HG03521 (cell line): ENCODE data around the gene INTS11.

Experiments
- ATAC-seq: cut with Tn5 transposase; IDR thresholded peaks from one replicate; pipeline ENCODE4 v1.9.1; 2021; ENCODE audit warnings: mild to moderate bottlenecking, moderate library complexity; ENCODE audit not compliant: unreplicated experiment

The INTS11 gene

GRCh38 chr1:1358433-1359271 is 34.2 kb upstream of the INTS11 start, which contains the start of gene MXRA8:
TSS of gene MXRA8 (minus strand) at chr1:1358555. CDS start at chr1:1358504, 51 bp downstream.
- ATAC-seq = no peak

- no peak for ATAC-seq
These were observed 33.5 kb upstream of the INTS11 start for GRCh38 chr1:1357871-1358432.

GRCh38 chr1:1356796-1357401 is 32.4 kb upstream of the INTS11 start:
- ATAC-seq = no peak

GRCh38 chr1:1356166-1356795 is 31.8 kb upstream of the INTS11 start:
- ATAC-seq = no peak

- ATAC-seq = no peak
These were observed 31.0 kb upstream of the INTS11 start for GRCh38 chr1:1355416-1355815.

GRCh38 chr1:1354271-1355247 is 30.1 kb upstream of the INTS11 start:
- no peak for ATAC-seq

GRCh38 chr1:1353389-1354151 is 29.1 kb upstream of the INTS11 start:
- ATAC-seq = no peak

GRCh38 chr1:1352786-1353388 is 28.4 kb upstream of the INTS11 start:
- ATAC-seq = no peak

GRCh38 chr1:1351511-1352427 is 27.3 kb upstream of the INTS11 start:
- no peak for ATAC-seq

GRCh38 chr1:1349256-1350012 is 25.0 kb upstream of the INTS11 start, which contains the start of gene DVL1:
TSS of gene DVL1 (minus strand) at chr1:1349418. CDS start at chr1:1349065, 353 bp downstream.
- ATAC-seq = peak; percentile 69

GRCh38 chr1:1348420-1349255 is 24.2 kb upstream of the INTS11 start:
- ATAC-seq = peak; percentile 34

- ATAC-seq = no peak
These were observed 23.4 kb upstream of the INTS11 start for GRCh38 chr1:1347663-1348419.

GRCh38 chr1:1347026-1347595 is 22.7 kb upstream of the INTS11 start:
- ATAC-seq = no peak

GRCh38 chr1:1346501-1346890 is 22.0 kb upstream of the INTS11 start:
- ATAC-seq = no peak

GRCh38 chr1:1345860-1346500 is 21.5 kb upstream of the INTS11 start:
- no peak for ATAC-seq
